ENCODE measurements around the gene P4HA2. TPM values are rescaled to one million over a fixed set of nuclear protein-coding genes. Genes with fewer than 3 reads are reported as not detected.

P4HA2 gene
- total RNA-seq, 4 donors from 2014 or later: 28.8 to 44.7 (median 30.8) TPM

DNA sequence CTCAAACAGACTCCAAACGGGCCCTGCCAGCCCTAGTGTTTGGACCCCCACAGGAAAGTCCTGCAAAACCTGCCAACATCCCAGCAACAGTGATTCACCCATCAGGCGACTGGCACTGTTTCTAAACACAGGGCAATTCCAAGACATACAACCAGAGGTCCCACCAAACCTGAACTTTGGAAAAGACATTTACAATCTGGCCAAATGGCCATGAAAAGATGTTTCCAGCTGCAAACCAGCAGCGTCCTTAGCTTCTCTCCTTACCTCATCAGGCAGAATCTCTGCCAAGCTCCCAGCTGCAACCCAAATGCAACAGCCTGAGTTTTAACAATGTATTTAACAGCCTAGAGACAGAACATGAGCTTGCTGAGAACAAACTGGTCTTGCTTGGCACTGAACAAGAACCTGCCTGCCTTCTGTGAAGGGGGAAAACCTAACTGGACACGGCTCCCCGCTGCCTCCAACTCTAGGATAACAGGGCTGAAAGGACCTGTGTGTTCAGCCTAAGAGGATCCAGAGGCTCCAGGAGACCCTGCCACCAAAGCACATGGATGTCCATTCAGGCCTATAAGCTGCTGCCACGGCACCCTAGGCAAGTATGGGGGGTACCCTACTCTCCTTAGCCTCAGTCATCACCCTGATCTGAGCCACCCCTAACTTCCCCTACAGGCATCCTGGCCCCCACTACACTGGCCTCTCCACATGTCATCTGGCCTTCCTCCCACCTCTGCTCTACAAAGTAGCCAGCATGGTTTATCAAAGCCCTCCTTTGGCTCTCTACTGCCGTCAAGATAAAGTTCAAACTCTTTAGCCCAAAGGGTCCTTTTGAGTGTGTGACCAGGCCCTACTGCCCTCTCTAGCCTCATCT is 5.6 kb downstream of the P4HA2 start:
- H3K4me3 ChIP-seq: no peak overlapping the region
- peak overlapping the region; percentile 75 to 96 (median 92) for H3K27ac ChIP-seq (replicated peaks in 1 of 4)
- no peaks in the 10 kb centered on the region for H3K27me3 ChIP-seq
- H3K4me1 ChIP-seq: peaks cover 84 to 95% (median 88%) of the 10 kb centered on the region in 4 donors
- 29% methylated on average over 4 of the region's 7 CpGs for WGBS
- H3K36me3 ChIP-seq: peaks cover 0 to 14% (median 12%) of the 10 kb centered on the region in 4 donors
- H3K9me3 ChIP-seq: no peaks in the 10 kb centered on the region
- TF ChIP-seq POLR2A (IDR thresholded peaks at IDR 0.05; ENCODE audit: low read depth) (no peak), POLR2AphosphoS5 (IDR thresholded peaks at IDR 0.05) (peak; percentile 64 to 76)
- TF ChIP-seq, protein P1, sequence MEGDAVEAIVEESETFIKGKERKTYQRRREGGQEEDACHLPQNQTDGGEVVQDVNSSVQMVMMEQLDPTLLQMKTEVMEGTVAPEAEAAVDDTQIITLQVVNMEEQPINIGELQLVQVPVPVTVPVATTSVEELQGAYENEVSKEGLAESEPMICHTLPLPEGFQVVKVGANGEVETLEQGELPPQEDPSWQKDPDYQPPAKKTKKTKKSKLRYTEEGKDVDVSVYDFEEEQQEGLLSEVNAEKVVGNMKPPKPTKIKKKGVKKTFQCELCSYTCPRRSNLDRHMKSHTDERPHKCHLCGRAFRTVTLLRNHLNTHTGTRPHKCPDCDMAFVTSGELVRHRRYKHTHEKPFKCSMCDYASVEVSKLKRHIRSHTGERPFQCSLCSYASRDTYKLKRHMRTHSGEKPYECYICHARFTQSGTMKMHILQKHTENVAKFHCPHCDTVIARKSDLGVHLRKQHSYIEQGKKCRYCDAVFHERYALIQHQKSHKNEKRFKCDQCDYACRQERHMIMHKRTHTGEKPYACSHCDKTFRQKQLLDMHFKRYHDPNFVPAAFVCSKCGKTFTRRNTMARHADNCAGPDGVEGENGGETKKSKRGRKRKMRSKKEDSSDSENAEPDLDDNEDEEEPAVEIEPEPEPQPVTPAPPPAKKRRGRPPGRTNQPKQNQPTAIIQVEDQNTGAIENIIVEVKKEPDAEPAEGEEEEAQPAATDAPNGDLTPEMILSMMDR (IDR thresholded peaks at IDR 0.05): peak; percentile 27 to 44 (median 28)
- intact Hi-C loops (cut with DNase I): no loop called here
- DNase-seq (ENCODE audit: extremely low spot score): no peak

DNA sequence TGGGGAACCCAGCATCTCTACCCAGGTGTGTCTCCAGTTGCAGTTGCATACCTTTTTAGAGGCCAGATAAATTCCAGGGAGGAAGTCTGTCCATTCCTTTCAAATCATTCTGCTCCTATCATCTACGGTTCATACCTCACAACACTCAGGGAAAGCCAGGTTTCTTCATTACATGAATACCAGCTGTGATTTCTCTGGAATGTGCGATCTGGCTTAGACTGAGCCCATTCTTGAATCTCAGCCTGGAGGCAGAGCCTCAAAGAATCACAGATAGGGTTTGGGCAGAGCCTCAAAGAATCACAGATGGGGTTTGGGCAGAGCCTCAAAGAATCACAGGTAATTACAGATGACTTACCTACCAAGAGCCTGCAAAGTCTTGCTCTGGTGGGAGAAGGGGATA is 7.2 kb downstream of the P4HA2 start:
- H3K9me3 ChIP-seq: no peaks in the 10 kb centered on the region
- peaks cover 74 to 81% (median 79%) of the 10 kb centered on the region in 4 donors for H3K4me1 ChIP-seq
- no peak for DNase-seq (ENCODE audit: extremely low spot score)
- no peak overlapping the region for H3K4me3 ChIP-seq
- peaks cover 0 to 21% (median 15%) of the 10 kb centered on the region in 4 donors for H3K36me3 ChIP-seq
- 68% methylated on average over 2 of the region's 2 CpGs for WGBS
- H3K27me3 ChIP-seq: no peaks in the 10 kb centered on the region
- peak overlapping the region; percentile 75 to 96 (median 92) for H3K27ac ChIP-seq (replicated peaks in 1 of 4)
- TF ChIP-seq, protein P1 (IDR thresholded peaks at IDR 0.05): no peak
- TF ChIP-seq EP300 (IDR thresholded peaks at IDR 0.05): no peak
- no peak for TF ChIP-seq POLR2AphosphoS5 (IDR thresholded peaks at IDR 0.05)
- TF ChIP-seq POLR2A (IDR thresholded peaks at IDR 0.05; ENCODE audit: low read depth): no peak
- intact Hi-C loops (cut with DNase I): no loop called here

DNA sequence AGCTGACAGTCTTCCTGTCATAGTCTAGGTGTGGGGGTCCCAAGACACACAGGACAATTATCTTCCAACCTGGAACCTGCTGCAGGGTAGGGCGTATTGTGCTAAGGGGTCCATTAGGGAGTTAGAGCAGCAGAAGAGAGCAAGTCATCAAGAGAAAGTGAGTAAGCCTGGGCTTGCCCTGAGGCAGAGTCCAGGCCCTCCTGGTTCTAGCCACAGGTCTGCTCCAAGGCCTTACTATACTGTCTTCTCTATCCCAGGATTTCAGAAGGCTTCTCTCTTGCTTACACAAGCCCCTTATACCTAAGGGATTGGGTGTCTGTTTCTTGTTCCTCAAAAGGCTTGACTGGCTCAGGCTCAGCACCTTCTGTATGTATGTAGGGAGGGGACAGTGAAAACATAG is 7.7 kb downstream of the P4HA2 start:
- Histone ChIP-seq H3K36me3 (peaks cover 0 to 21% (median 15%) of the 10 kb centered on the region in 4 donors), H3K27ac (replicated peaks in 1 of 4) (peak overlapping the region; percentile 29 to 96 (median 92))
- TF ChIP-seq, protein P1 (IDR thresholded peaks at IDR 0.05): no peak
- TF ChIP-seq POLR2AphosphoS5 (IDR thresholded peaks at IDR 0.05): no peak

DNA sequence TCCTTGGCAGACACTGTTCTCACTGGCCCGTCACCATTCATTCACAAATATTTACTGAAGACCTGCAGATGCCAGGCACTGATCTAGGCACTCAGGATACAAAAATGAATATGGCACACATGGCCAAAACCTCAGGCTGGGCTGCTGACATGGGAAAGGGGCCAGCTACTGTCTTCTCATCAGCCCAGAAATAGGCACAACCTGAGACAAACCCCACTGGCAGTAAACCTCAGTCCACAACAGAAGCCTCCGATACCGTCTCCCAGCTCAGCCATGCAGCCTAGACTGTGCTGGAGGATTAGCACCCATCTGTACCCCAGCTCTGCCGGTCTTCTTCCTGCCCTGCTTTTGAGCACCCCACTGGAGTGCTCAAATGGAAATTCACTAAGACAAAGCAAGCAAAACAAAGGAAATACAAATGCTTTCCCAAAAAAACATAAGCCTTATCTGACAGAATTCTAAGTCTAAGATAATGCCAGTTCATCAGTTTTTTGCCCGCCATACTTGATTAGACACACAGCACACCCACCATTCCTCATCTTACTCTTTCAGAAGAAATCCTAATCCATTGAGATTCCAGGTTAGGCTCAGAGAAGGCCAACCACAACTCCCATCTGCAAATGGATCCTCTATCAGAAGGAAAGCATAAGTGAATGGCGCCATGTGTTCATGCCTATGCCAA is 8.2 kb downstream of the P4HA2 start:
- no peak for DNase-seq (ENCODE audit: extremely low spot score)
- intact Hi-C loops (cut with DNase I): no loop called here
- H3K4me3 ChIP-seq: no peak overlapping the region
- peaks cover 74 to 81% (median 77%) of the 10 kb centered on the region in 4 donors for H3K4me1 ChIP-seq
- peak overlapping the region in 2 of 4 donors; percentile 91 to 96 for H3K27ac ChIP-seq (replicated peaks in 1 of 4)
- TF ChIP-seq POLR2A (IDR thresholded peaks at IDR 0.05; ENCODE audit: low read depth): no peak
- TF ChIP-seq, protein P1 (IDR thresholded peaks at IDR 0.05): no peak
- TF ChIP-seq POLR2AphosphoS5 (IDR thresholded peaks at IDR 0.05): no peak
- TF ChIP-seq EP300 (IDR thresholded peaks at IDR 0.05): no peak
- 88% methylated on average over 6 of the region's 6 CpGs for WGBS
- peaks cover 0 to 25% (median 15%) of the 10 kb centered on the region in 4 donors for H3K36me3 ChIP-seq
- no peaks in the 10 kb centered on the region for H3K9me3 ChIP-seq
- H3K27me3 ChIP-seq: no peaks in the 10 kb centered on the region

More for the DNA sequence above, 7.7 kb downstream of the P4HA2 start:
- peaks cover 74 to 81% (median 77%) of the 10 kb centered on the region in 4 donors for H3K4me1 ChIP-seq
- no peaks in the 10 kb centered on the region for H3K27me3 ChIP-seq
- no peaks in the 10 kb centered on the region for H3K9me3 ChIP-seq
- 92% methylated on average over 1 of the region's 1 CpG for WGBS
- no peak for DNase-seq (ENCODE audit: extremely low spot score)
- no peak overlapping the region for H3K4me3 ChIP-seq
- intact Hi-C loops (cut with DNase I): no loop called here
